ENCODE results near the gene PLSCR5. TPM values are rescaled to one million over a fixed set of nuclear protein-coding genes. Genes with fewer than 3 reads are reported as not detected.

Gene PLSCR5, protein sequence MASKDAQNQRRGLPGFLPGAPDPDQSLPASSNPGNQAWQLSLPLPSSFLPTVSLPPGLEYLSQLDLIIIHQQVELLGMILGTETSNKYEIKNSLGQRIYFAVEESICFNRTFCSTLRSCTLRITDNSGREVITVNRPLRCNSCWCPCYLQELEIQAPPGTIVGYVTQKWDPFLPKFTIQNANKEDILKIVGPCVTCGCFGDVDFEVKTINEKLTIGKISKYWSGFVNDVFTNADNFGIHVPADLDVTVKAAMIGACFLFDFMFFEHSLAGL
- total RNA-seq = not detected

DNA sequence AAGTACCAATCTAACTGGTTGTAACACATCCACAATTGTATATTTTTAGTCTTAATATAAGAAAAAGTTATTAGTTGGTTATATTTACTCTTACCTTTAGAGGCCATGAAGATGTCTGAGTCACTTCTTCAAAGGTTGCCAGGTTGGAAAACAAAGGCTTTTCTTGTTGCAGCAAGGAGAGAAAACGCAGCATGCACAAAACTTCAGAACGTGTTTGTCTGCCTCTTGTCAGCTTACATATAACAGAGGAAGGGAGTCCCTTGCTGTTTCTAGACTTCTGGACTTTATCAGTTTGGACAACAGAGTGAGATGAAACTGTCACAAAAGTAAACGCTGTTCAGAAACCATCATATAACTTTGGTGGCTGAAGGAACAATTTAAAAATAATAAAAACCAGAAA lies at the start of gene PLSCR5:
TSS of gene PLSCR5 (minus strand) at position 241 of the 400 bp plus-strand sequence. CDS start at position 107, 134 bp downstream.
- no peak within 1 kb of the TSS for H3K27ac Mint-ChIP-seq

DNA sequence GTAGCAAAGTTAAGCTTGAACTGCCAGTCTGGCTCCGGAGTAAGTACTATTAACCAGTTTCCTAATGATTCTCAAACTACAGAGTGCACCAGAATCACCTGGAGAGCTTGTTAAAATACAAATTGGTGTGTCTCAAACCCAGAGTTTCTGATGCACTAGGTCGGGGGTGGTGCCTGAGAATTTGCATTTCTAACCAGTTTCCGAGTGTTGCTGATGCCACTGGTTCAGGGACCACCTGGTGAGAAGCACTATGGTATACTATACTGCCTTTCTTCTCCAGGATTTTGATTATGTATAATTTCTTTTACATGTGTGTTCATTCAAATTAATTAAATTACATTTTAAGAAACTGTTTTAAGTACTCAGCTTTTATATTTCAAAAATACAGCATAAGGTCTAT lies 48.8 kb upstream of the PLSCR5 start:
- no peaks in the 10 kb centered on the region for H3K4me1 Mint-ChIP-seq (ENCODE audit: low read depth)
- H3K36me3 Mint-ChIP-seq (ENCODE audit: insufficient read depth in 2 of 2) = no peaks in the 10 kb centered on the region
- H3K4me3 Mint-ChIP-seq = no peak overlapping the region
- no peak for ATAC-seq (replicated peaks in 1 of 2)
- peaks cover 0 to 1% of the 10 kb centered on the region in 2 donors for H3K9me3 Mint-ChIP-seq
- H3K27me3 Mint-ChIP-seq (ENCODE audit: low read depth) = peaks cover 5% of the 10 kb centered on the region
- DNase-seq = no peak
- H3K27ac Mint-ChIP-seq = no peak overlapping the region

More for the DNA sequence above, at the start of gene PLSCR5:
- DNase-seq (no peak), ATAC-seq (replicated peaks in 1 of 2) (no peak)
- H3K27me3 Mint-ChIP-seq (ENCODE audit: low read depth) = peaks cover 5% of the 10 kb centered on the region
- no peaks in the 10 kb centered on the region for H3K4me1 Mint-ChIP-seq (ENCODE audit: low read depth)
- H3K36me3 Mint-ChIP-seq (ENCODE audit: insufficient read depth in 2 of 2) = no peaks in the 10 kb centered on the region
- H3K4me3 Mint-ChIP-seq = no peak within 1 kb of the TSS
- H3K9me3 Mint-ChIP-seq = no peaks in the 10 kb centered on the region

DNA sequence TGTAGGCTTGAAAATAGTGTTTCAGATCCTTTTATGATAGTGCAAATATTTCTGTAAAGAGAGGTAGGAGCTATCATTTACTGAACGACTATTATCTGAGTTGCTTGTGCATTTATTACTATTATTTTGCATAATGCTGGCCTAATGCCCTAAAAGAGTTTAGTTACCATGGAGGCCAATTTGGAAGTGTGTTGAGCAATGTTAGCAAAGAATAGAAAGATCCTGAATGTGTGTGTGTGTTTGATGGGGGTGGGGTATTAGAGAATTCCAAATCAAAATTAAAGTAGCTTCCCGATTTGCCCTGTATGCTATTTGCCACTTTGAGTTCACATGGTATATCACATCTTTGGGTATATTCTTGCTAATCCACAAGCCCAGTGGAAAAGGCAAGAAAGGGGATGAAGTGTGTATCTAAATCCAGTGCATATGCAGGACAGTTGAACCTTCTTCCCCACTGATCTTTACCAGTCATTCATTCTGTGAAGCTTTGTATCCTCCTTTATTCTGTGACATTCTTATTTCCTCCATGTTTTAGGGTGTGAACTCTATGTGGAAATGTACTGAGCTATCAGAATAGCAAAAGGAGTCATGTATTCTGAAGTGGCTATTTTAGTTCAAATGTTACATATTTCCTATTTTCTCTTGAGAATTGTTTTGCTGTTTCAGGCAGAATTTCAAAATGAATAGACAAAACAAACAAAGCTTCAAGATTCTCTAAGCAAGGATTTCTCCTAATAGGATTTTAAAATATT lies 45.7 kb upstream of the PLSCR5 start:
- no peaks in the 10 kb centered on the region for H3K4me1 Mint-ChIP-seq (ENCODE audit: low read depth)
- H3K27me3 Mint-ChIP-seq (ENCODE audit: low read depth) = peaks cover 5% of the 10 kb centered on the region
- no peak overlapping the region for H3K4me3 Mint-ChIP-seq
- no peak overlapping the region for H3K27ac Mint-ChIP-seq
- H3K36me3 Mint-ChIP-seq (ENCODE audit: insufficient read depth in 2 of 2) = no peaks in the 10 kb centered on the region
- H3K9me3 Mint-ChIP-seq = no peaks in the 10 kb centered on the region
- ATAC-seq (replicated peaks in 1 of 2) (no peak), DNase-seq (no peak)

DNA sequence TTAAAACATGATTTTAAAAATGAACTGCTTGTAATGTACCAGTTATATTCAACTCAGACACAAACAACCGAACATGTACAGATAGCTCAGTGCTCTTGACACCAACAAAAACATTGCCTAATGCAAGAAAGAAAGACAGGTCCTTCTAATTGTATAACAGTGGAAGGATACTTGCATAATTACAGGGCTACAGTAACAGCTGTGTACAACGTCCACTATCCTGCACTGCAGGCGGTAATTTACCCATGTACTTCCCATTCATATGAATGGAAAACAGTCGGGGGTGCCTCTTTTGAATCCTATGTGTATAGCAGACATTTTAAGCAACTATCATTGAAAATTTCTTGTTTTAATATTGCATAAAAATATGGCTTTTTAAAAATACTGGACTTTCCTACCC lies 41.1 kb upstream of the PLSCR5 start:
- H3K27me3 Mint-ChIP-seq (ENCODE audit: low read depth) = no peaks in the 10 kb centered on the region
- H3K36me3 Mint-ChIP-seq (ENCODE audit: insufficient read depth in 2 of 2) = no peaks in the 10 kb centered on the region
- no peak overlapping the region for H3K4me3 Mint-ChIP-seq
- DNase-seq = no peak
- no peak overlapping the region for H3K27ac Mint-ChIP-seq
- no peaks in the 10 kb centered on the region for H3K9me3 Mint-ChIP-seq
- H3K4me1 Mint-ChIP-seq (ENCODE audit: low read depth) = no peaks in the 10 kb centered on the region
- no peak for ATAC-seq (replicated peaks in 1 of 2)

DNA sequence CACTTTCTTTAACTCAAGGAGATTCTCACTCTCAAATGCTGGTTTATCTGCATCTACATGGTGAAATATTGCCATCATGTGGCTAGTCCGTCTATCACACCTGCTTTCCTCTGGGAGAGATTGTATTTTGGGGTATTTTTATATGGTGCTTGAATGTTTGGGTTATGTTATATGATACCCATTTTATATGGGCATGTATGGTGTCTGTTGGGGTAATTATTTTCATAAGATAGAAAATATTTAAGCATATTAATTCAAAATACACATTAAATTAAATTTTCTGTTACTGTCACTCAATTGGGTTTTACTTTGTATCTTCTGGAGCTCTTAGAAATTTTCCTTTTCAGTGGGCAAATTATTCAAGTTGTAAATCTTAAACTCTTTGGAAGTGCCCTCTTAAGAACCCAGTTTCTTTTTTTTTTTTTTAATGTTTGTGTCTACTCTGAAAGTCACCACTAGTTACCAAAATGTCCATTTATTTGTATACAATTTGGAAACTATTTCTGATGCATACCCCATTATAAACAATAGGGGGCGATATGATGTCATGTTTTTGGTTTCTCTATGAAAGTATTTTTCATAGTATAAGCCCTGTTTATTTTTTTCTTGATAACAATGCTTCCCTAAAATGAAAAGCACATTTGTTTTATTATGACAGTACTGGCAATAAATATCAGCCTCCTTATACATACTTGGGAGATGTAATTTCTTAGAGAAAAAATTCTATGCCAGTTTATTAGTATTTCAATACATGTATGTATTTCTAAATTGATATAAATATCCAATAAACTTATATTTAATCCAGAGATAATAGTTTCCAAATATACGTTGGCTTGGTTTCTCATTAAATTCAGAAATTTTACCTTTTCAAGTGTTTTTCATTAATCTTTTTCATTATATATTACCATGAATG lies 36.1 kb upstream of the PLSCR5 start:
- H3K4me1 Mint-ChIP-seq (ENCODE audit: low read depth) = no peaks in the 10 kb centered on the region
- H3K27me3 Mint-ChIP-seq (ENCODE audit: low read depth) = peaks cover 7% of the 10 kb centered on the region
- H3K36me3 Mint-ChIP-seq (ENCODE audit: insufficient read depth in 2 of 2) = no peaks in the 10 kb centered on the region
- no peak overlapping the region for H3K27ac Mint-ChIP-seq
- peak; percentile 1 to 7 for DNase-seq
- peak in 1 of 2 donors; percentile 51 for ATAC-seq (replicated peaks in 1 of 2)
- H3K9me3 Mint-ChIP-seq = no peaks in the 10 kb centered on the region
- H3K4me3 Mint-ChIP-seq = no peak overlapping the region

DNA sequence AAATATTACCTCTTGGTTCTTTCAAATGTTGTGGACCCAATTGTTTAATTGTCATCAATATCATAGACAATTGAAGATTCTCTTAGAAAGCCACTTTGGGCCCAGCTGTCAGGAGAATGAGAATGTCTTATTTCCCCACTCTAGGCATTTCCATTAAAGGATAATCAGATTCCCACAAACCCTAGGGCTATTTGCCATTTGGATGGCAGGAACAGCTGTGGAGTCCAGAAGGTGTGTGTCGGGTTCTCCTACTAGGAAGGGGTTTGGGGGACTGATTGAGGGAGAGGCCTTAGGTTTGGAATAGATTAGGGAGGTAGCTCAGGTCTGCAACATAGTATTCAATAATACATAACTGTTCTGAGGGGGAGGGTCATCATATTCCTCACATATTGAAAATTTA lies 35.2 kb upstream of the PLSCR5 start:
- Mint-ChIP-seq H3K9me3 (no peaks in the 10 kb centered on the region), H3K27ac (no peak overlapping the region), H3K4me1 (ENCODE audit: low read depth) (no peaks in the 10 kb centered on the region), H3K4me3 (no peak overlapping the region), H3K36me3 (ENCODE audit: insufficient read depth in 2 of 2) (no peaks in the 10 kb centered on the region), H3K27me3 (ENCODE audit: low read depth) (peaks cover 7% of the 10 kb centered on the region)
- ATAC-seq (replicated peaks in 1 of 2) (no peak), DNase-seq (no peak)

DNA sequence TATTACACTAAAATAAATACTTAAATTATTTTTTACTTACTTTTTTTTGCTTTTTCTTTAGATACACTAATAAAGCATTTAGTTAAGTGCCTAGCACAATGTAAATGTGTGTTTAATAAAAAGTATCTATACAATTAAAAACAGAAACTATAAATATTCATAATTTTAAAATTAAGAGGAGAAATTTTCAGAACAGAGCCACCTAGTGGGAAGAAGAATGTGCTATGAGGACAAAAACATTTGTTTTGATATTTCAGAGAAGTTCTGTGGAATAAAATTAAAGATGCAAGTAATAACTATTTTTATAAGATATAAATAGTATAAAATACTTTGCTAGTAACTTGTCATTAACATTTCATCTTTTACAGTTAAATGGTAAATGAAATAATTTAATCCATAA lies 33.6 kb upstream of the PLSCR5 start:
- ATAC-seq (replicated peaks in 1 of 2) = no peak
- no peaks in the 10 kb centered on the region for H3K9me3 Mint-ChIP-seq
- H3K36me3 Mint-ChIP-seq (ENCODE audit: insufficient read depth in 2 of 2) = no peaks in the 10 kb centered on the region
- H3K4me3 Mint-ChIP-seq = no peak overlapping the region
- no peak overlapping the region for H3K27ac Mint-ChIP-seq
- no peak for DNase-seq
- peaks cover 7% of the 10 kb centered on the region for H3K27me3 Mint-ChIP-seq (ENCODE audit: low read depth)
- no peaks in the 10 kb centered on the region for H3K4me1 Mint-ChIP-seq (ENCODE audit: low read depth)

DNA sequence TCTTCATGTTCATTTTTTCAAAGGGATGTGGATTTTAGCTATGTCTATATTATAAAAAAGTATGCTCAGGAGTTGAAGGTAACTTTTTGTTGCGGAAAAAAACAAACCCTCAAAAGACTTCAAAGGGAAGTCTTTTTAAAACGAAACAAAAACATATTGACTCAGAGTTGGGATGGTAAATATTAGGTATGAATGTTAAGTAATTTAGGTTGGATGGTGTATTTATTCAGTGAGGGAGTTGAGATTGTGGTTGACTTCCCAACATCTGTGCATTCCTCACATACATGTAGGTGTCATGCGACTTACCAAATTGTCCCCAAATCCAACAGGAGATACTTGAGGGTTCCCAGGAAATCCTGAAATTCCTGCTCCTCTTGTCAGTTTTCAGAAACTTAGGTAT lies 32.7 kb upstream of the PLSCR5 start:
- Mint-ChIP-seq H3K9me3 (no peaks in the 10 kb centered on the region), H3K27me3 (ENCODE audit: low read depth) (peaks cover 7% of the 10 kb centered on the region), H3K4me1 (ENCODE audit: low read depth) (no peaks in the 10 kb centered on the region), H3K27ac (no peak overlapping the region), H3K4me3 (no peak overlapping the region), H3K36me3 (ENCODE audit: insufficient read depth in 2 of 2) (no peaks in the 10 kb centered on the region)
- ATAC-seq (replicated peaks in 1 of 2) (no peak), DNase-seq (no peak)

DNA sequence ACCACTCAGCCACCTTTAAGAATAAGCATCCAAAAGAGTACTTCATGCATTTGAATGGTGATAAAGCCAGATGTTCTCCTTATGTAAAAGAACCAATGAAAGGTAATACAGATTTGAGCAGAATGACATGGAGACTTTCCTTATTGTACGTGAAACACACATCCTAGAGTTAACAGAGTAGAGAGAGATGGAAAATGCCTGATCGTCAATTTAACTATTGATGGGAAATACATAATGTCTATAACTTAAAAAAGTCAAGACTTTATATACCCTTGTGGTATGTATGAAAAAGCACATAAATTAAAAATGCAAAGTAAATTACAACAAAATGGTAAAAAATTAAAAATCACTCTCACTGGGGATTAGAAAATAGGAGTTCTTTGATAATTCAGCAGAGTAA lies 31.7 kb upstream of the PLSCR5 start:
- no peaks in the 10 kb centered on the region for H3K4me1 Mint-ChIP-seq (ENCODE audit: low read depth)
- no peak overlapping the region for H3K4me3 Mint-ChIP-seq
- no peak for ATAC-seq (replicated peaks in 1 of 2)
- no peaks in the 10 kb centered on the region for H3K36me3 Mint-ChIP-seq (ENCODE audit: insufficient read depth in 2 of 2)
- DNase-seq = no peak
- H3K9me3 Mint-ChIP-seq = no peaks in the 10 kb centered on the region
- H3K27me3 Mint-ChIP-seq (ENCODE audit: low read depth) = peaks cover 7% of the 10 kb centered on the region
- no peak overlapping the region for H3K27ac Mint-ChIP-seq

DNA sequence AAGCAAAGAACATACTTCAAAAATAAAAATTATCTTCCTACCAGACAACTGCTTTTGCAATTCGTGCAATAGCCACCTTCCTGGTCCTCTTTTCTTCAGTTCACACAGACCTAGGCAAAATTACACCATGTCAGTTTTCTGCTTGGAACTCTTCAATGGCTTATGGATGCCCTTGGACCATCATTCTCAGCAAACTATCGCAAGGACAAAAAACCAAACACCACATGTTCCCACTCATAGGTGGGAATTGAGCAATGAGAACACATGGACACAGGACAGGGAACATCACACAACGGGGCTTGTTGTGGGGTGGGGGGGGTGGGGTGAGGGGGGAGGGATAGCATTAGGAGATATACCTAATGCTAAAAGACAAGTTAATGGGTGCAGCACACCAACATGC lies 29.2 kb upstream of the PLSCR5 start:
- H3K36me3 Mint-ChIP-seq (ENCODE audit: insufficient read depth in 2 of 2) = no peaks in the 10 kb centered on the region
- ATAC-seq (replicated peaks in 1 of 2) = no peak
- H3K4me1 Mint-ChIP-seq (ENCODE audit: low read depth) = no peaks in the 10 kb centered on the region

DNA sequence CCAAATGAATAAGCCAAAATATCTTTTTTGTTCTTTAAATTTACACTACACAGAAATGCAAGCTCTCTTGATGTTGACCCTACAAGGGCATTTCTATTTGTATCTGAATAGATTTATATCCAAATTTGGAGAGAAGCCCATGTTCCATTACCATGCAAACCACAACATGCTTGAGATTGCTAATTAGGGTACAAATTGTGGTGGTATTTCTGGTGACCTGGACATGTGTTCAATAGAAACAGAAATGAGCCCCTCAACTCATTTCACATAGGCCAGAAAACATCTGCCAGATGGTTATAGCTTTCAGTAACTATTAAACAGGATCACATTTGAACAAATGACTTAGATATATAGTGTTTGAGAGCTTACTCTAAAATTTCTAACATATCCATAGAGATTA lies 23.5 kb upstream of the PLSCR5 start:
- Mint-ChIP-seq H3K27ac (no peak overlapping the region), H3K9me3 (no peaks in the 10 kb centered on the region), H3K36me3 (ENCODE audit: insufficient read depth in 2 of 2) (no peaks in the 10 kb centered on the region), H3K4me1 (ENCODE audit: low read depth) (no peaks in the 10 kb centered on the region), H3K4me3 (no peak overlapping the region), H3K27me3 (ENCODE audit: low read depth) (no peaks in the 10 kb centered on the region)
- no peak for ATAC-seq (replicated peaks in 1 of 2)
- DNase-seq = no peak

More for the DNA sequence above, 29.2 kb upstream of the PLSCR5 start:
- H3K27ac Mint-ChIP-seq = no peak overlapping the region
- no peak overlapping the region for H3K4me3 Mint-ChIP-seq
- H3K27me3 Mint-ChIP-seq (ENCODE audit: low read depth) = peaks cover 7% of the 10 kb centered on the region
- no peak for DNase-seq
- H3K9me3 Mint-ChIP-seq = no peaks in the 10 kb centered on the region

DNA sequence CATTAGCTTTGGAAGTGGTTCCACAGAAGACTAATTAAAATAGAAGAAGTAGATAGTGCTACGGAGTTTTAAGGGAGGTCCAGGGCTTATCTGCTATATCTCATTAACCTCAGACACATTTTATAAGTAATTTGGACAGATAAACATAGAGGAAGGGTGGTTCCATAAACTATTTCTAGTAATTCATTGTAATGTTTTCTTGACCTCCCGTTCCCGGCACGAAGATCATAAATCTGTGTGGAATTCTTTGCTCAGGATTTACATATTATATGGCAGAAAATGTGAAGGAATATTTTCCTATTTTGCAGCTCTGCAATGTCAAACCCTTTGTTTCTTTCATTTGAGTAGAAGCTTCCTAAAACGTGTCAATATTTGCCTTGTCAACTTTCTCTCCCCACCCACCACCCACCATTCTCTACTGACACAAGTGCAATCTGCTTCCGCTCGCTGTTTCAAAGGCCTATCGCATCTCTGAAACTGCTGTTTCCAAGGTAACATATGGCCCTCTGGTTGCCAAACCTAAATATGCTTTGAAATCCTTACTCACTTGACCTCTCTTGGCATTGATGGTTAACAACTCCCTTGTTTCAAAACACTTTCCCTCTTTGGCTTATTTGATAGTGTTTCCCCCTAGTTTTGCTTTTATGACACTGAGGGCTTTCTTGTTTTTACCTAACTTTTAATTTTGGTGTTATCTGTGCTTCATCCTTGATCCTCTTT lies 21.4 kb upstream of the PLSCR5 start:
- Mint-ChIP-seq H3K27ac (no peak overlapping the region), H3K4me3 (no peak overlapping the region)

More for the DNA sequence above, 21.4 kb upstream of the PLSCR5 start:
- no peaks in the 10 kb centered on the region for H3K4me1 Mint-ChIP-seq (ENCODE audit: low read depth)
- H3K9me3 Mint-ChIP-seq = peaks cover 0 to 2% of the 10 kb centered on the region in 2 donors
- H3K36me3 Mint-ChIP-seq (ENCODE audit: insufficient read depth in 2 of 2) = no peaks in the 10 kb centered on the region
- H3K27me3 Mint-ChIP-seq (ENCODE audit: low read depth) = no peaks in the 10 kb centered on the region
- no peak for ATAC-seq (replicated peaks in 1 of 2)
- DNase-seq = no peak
